ENCODE data around the gene MPZL3. TPM values are rescaled to one million over a fixed set of nuclear protein-coding genes. Genes with fewer than 3 reads are reported as not detected.

The MPZL3 gene
- total RNA-seq, 1 experiment from 2014 or later: 16.8 TPM

GRCh38 chr11:118231461-118231860 is 20.7 kb downstream of the MPZL3 start:
- TF ChIP-seq CTCF (conservative IDR thresholded peaks at IDR 0.05): no peak
- no peak for TF ChIP-seq EZH2 (IDR thresholded peaks at IDR 0.05; ENCODE audit: low read depth)
- ChIA-PET CTCF (no interaction called here), POLR2A (ENCODE audit: unreplicated experiment) (no interaction called here)
- no peak overlapping the region for H2AFZ ChIP-seq
- no peaks in the 10 kb centered on the region for H3K9me3 ChIP-seq (ENCODE audit: insufficient read depth, low read depth)
- intact Hi-C loops (cut with micrococcal nuclease; ENCODE audit: unreplicated experiment): no loop called here
- H3K4me1 ChIP-seq (replicated peaks; ENCODE audit: insufficient read depth): peaks cover 30% of the 10 kb centered on the region
- no TSS peak for BruUV-seq (replicated peaks)
- no peak overlapping the region for H3K27ac ChIP-seq
- H3K4me2 ChIP-seq: no peak overlapping the region
- H3K27me3 ChIP-seq (ENCODE audit: insufficient read depth, low read depth): no peaks in the 10 kb centered on the region
- no peak overlapping the region for H3K4me3 ChIP-seq
- H3K79me2 ChIP-seq (ENCODE audit: low read depth): no peaks in the 10 kb centered on the region
- no peaks in the 10 kb centered on the region for H3K9me2 ChIP-seq (ENCODE audit: insufficient read depth)
- no peaks in the 10 kb centered on the region for H4K20me1 ChIP-seq (ENCODE audit: insufficient read depth)
- DNase-seq: no peak
- H3K36me3 ChIP-seq (ENCODE audit: low read depth): peaks cover 19% of the 10 kb centered on the region
- peaks cover 24% of the 10 kb centered on the region for H3F3A ChIP-seq (ENCODE audit: insufficient read depth, low read depth)

- no peaks in the 10 kb centered on the region for H3K27me3 ChIP-seq (ENCODE audit: insufficient read depth, low read depth)
- DNase-seq: no peak
- H2AFZ ChIP-seq: no peak overlapping the region
- no peak overlapping the region for H3K4me2 ChIP-seq
- no peak overlapping the region for H3K27ac ChIP-seq
- H3K79me2 ChIP-seq (ENCODE audit: low read depth): no peaks in the 10 kb centered on the region
- peaks cover 19% of the 10 kb centered on the region for H3K36me3 ChIP-seq (ENCODE audit: low read depth)
- H3K4me3 ChIP-seq: no peak overlapping the region
- ChIA-PET POLR2A (ENCODE audit: unreplicated experiment) (no interaction called here), CTCF (no interaction called here)
- intact Hi-C loops (cut with micrococcal nuclease; ENCODE audit: unreplicated experiment): no loop called here
- H3K4me1 ChIP-seq (replicated peaks; ENCODE audit: insufficient read depth): peaks cover 30% of the 10 kb centered on the region
- BruUV-seq (replicated peaks): no TSS peak
- H3K9me3 ChIP-seq (ENCODE audit: insufficient read depth, low read depth): no peaks in the 10 kb centered on the region
- H3F3A ChIP-seq (ENCODE audit: insufficient read depth, low read depth): peaks cover 24% of the 10 kb centered on the region
- TF ChIP-seq EZH2 (IDR thresholded peaks at IDR 0.05; ENCODE audit: low read depth) (no peak), CTCF (conservative IDR thresholded peaks at IDR 0.05) (no peak)
- H4K20me1 ChIP-seq (ENCODE audit: insufficient read depth): no peaks in the 10 kb centered on the region
- no peaks in the 10 kb centered on the region for H3K9me2 ChIP-seq (ENCODE audit: insufficient read depth)
Measured at GRCh38 chr11:118230088-118230487, 22.1 kb downstream of the MPZL3 start.

- TF ChIP-seq EZH2 (IDR thresholded peaks at IDR 0.05; ENCODE audit: low read depth): no peak
- no peak for TF ChIP-seq CTCF (conservative IDR thresholded peaks at IDR 0.05)
- Histone ChIP-seq H3K9me2 (ENCODE audit: insufficient read depth) (no peaks in the 10 kb centered on the region), H4K20me1 (ENCODE audit: insufficient read depth) (no peaks in the 10 kb centered on the region), H3K4me2 (no peak overlapping the region), H3F3A (ENCODE audit: insufficient read depth, low read depth) (peaks cover 19% of the 10 kb centered on the region), H3K36me3 (ENCODE audit: low read depth) (peaks cover 19% of the 10 kb centered on the region), H3K27me3 (ENCODE audit: insufficient read depth, low read depth) (no peaks in the 10 kb centered on the region), H2AFZ (no peak overlapping the region), H3K27ac (no peak overlapping the region), H3K4me3 (no peak overlapping the region), H3K4me1 (replicated peaks; ENCODE audit: insufficient read depth) (peaks cover 24% of the 10 kb centered on the region), H3K9me3 (ENCODE audit: insufficient read depth, low read depth) (no peaks in the 10 kb centered on the region), H3K79me2 (ENCODE audit: low read depth) (no peaks in the 10 kb centered on the region)
- intact Hi-C loops (cut with micrococcal nuclease; ENCODE audit: unreplicated experiment): no loop called here
- ChIA-PET POLR2A (ENCODE audit: unreplicated experiment) (no interaction called here), CTCF (no interaction called here)
- BruUV-seq (replicated peaks): no TSS peak
- DNase-seq: no peak
Measured at GRCh38 chr11:118229274-118229847, 22.8 kb downstream of the MPZL3 start.

All from PC-9 (cell line).